ENCODE results near the gene ARHGAP24.

Gene ARHGAP24

DNA sequence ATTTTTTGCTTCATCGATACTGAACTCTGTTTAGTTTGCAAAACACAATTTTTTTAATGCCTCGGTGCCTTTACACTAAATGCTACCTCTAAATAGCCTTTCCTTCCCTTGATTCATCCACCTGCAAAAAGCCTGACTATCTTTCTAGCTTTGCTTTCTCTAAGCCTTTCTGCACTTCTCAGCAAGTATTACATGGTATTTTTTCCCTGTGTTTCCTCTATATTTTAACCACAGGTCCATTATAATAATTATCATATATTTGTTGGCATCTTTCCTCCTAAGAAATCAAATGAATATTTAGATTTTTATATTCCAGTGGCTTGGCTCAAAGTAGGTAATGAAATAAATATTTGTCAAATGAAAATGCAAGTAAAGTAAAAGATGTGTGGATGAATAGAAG, 196.2 kb downstream of the ARHGAP24 start:
- TF ChIP-seq POLR2AphosphoS5 (IDR thresholded peaks at IDR 0.05; ENCODE audit: low read depth, low read length) (no peak), SIN3A (IDR thresholded peaks at IDR 0.05; ENCODE audit: borderline replicate concordance, insufficient read depth, low read length) (no peak), TAF1 (IDR thresholded peaks at IDR 0.05; ENCODE audit: borderline replicate concordance, insufficient read depth, low read length) (no peak), FOXP2 (optimal IDR thresholded peaks at IDR 0.05; ENCODE audit: borderline replicate concordance, extremely low read depth, extremely low read length, insufficient read depth) (no peak)
- TF ChIP-seq, protein P1, sequence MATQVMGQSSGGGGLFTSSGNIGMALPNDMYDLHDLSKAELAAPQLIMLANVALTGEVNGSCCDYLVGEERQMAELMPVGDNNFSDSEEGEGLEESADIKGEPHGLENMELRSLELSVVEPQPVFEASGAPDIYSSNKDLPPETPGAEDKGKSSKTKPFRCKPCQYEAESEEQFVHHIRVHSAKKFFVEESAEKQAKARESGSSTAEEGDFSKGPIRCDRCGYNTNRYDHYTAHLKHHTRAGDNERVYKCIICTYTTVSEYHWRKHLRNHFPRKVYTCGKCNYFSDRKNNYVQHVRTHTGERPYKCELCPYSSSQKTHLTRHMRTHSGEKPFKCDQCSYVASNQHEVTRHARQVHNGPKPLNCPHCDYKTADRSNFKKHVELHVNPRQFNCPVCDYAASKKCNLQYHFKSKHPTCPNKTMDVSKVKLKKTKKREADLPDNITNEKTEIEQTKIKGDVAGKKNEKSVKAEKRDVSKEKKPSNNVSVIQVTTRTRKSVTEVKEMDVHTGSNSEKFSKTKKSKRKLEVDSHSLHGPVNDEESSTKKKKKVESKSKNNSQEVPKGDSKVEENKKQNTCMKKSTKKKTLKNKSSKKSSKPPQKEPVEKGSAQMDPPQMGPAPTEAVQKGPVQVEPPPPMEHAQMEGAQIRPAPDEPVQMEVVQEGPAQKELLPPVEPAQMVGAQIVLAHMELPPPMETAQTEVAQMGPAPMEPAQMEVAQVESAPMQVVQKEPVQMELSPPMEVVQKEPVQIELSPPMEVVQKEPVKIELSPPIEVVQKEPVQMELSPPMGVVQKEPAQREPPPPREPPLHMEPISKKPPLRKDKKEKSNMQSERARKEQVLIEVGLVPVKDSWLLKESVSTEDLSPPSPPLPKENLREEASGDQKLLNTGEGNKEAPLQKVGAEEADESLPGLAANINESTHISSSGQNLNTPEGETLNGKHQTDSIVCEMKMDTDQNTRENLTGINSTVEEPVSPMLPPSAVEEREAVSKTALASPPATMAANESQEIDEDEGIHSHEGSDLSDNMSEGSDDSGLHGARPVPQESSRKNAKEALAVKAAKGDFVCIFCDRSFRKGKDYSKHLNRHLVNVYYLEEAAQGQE (IDR thresholded peaks at IDR 0.05; ENCODE audit: insufficient read depth in 1 of 2, low read depth in 2 of 2, low read length in 2 of 2) = no peak

DNA sequence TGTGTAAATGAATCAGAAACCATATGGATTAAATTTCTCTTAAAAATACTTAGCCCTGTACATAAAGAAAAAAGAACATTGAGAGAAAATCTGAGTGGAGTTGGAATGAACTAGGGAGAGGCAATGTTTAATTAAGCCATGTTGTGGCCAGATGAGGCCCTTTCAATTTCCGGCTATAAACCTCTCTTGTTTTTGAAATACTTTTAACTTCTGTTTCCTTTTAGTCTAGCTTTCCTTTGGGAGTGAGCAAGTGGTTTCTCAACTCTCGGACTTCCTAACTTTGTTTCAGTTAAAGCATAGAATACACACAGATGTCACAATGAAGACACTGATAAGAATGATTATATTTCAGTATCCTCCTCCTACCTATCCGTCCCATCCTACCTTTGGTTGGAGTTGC, 197.2 kb downstream of the ARHGAP24 start:
- no peak for TF ChIP-seq SIN3A (IDR thresholded peaks at IDR 0.05; ENCODE audit: borderline replicate concordance, insufficient read depth, low read length)
- no peak for TF ChIP-seq FOXP2 (optimal IDR thresholded peaks at IDR 0.05; ENCODE audit: borderline replicate concordance, extremely low read depth, extremely low read length, insufficient read depth)
- no peak for TF ChIP-seq POLR2AphosphoS5 (IDR thresholded peaks at IDR 0.05; ENCODE audit: low read depth, low read length)
- TF ChIP-seq, protein P1 (IDR thresholded peaks at IDR 0.05; ENCODE audit: insufficient read depth in 1 of 2, low read depth in 2 of 2, low read length in 2 of 2) = no peak
- no peak for TF ChIP-seq TAF1 (IDR thresholded peaks at IDR 0.05; ENCODE audit: borderline replicate concordance, insufficient read depth, low read length)

DNA sequence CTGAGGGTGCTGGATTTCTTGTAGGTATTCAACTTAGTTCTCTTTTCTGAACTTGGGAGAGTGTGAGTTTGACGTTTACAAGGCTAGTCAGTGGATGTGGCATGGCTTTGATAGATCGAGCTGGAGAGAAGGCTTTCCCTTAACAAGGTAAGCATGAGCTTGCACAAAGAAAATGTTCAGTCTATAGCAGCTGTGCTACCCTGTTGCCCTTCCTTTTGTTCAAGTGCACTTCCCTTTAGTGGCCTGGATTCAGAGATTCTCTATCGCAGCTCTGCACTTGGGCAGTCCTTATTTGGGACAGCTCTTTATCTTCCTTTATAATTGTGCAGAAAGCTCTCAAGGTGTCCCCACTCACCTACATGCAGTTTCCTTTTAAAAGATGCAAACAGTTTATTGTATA, 198.0 kb downstream of the ARHGAP24 start:
- TF ChIP-seq POLR2AphosphoS5 (IDR thresholded peaks at IDR 0.05; ENCODE audit: low read depth, low read length) (no peak), FOXP2 (optimal IDR thresholded peaks at IDR 0.05; ENCODE audit: borderline replicate concordance, extremely low read depth, extremely low read length, insufficient read depth) (no peak), TAF1 (IDR thresholded peaks at IDR 0.05; ENCODE audit: borderline replicate concordance, insufficient read depth, low read length) (no peak), SIN3A (IDR thresholded peaks at IDR 0.05; ENCODE audit: borderline replicate concordance, insufficient read depth, low read length) (no peak)
- TF ChIP-seq, protein P1 (IDR thresholded peaks at IDR 0.05; ENCODE audit: insufficient read depth in 1 of 2, low read depth in 2 of 2, low read length in 2 of 2) = no peak

DNA sequence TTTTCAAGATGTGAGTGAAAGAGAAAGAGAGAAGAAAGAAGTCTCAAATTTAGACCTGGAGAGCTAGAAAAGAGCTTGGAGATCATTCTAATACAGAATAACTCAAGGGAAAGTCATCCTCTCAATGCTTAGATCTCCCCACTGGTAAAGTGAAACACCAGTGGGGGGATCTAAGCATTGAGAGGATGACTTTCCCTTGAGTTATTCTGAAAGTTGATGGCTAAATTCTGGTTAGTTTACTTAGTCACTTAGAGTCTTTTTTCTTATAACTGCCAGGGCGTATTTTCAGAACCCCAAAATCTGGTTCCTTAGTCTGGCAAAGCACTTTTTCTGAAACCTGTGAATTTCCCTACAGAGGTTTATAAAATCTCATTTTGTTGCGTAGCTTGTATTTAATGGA, 198.6 kb downstream of the ARHGAP24 start:
- TF ChIP-seq FOXP2 (optimal IDR thresholded peaks at IDR 0.05; ENCODE audit: borderline replicate concordance, extremely low read depth, extremely low read length, insufficient read depth) (no peak), POLR2AphosphoS5 (IDR thresholded peaks at IDR 0.05; ENCODE audit: low read depth, low read length) (no peak), TAF1 (IDR thresholded peaks at IDR 0.05; ENCODE audit: borderline replicate concordance, insufficient read depth, low read length) (no peak), SIN3A (IDR thresholded peaks at IDR 0.05; ENCODE audit: borderline replicate concordance, insufficient read depth, low read length) (no peak)
- TF ChIP-seq, protein P1 (IDR thresholded peaks at IDR 0.05; ENCODE audit: insufficient read depth in 1 of 2, low read depth in 2 of 2, low read length in 2 of 2) = no peak
